ENCODE results near the gene LENG1.

The LENG1 gene

DNA sequence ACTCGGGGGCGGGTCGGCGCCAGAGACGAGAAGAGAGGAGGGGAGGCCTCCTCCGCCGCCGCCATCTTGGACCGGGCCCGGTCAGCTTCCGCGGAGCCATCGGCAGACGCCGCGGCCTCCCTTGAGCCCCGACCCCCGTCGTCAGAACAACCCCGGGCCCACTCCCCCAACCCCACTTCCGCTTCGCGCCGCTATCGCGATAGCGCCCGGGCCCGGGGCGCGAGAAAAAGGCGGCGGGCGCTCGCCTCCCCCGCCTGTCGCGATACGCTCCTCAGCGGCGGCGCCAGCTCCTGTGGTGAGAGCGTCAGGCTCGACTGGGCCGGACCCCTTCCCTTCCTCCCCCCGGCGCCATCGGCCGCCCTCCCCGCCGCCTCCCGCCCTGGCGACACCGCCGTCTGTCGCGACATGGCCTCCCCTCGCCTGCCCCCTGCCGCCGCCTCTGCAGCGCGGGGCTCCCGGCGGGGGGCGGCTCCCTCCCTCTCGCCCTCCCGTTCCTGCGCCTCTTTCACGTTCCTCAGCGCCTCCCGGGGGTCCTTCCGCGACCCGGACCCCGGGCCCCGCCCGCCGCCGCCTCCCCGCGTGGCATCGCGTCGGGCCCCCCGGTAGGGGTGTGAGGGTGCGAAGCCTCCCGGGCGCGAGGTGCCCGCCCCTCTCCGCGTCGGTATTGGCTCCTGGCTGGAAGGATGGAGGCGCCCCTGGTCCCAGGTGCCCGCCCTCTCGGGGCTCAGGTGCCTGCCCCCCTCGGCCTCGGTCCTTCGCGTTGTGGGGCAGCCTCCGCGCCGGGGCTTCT, 21.6 kb downstream of the LENG1 start, which contains the start of gene CNOT3:
Gene CNOT3 (plus strand): TSS at position 64 of the 790 bp plus-strand sequence. CDS start 5,217 bp downstream, outside the sequence.
- DNase-seq, result no peak

DNA sequence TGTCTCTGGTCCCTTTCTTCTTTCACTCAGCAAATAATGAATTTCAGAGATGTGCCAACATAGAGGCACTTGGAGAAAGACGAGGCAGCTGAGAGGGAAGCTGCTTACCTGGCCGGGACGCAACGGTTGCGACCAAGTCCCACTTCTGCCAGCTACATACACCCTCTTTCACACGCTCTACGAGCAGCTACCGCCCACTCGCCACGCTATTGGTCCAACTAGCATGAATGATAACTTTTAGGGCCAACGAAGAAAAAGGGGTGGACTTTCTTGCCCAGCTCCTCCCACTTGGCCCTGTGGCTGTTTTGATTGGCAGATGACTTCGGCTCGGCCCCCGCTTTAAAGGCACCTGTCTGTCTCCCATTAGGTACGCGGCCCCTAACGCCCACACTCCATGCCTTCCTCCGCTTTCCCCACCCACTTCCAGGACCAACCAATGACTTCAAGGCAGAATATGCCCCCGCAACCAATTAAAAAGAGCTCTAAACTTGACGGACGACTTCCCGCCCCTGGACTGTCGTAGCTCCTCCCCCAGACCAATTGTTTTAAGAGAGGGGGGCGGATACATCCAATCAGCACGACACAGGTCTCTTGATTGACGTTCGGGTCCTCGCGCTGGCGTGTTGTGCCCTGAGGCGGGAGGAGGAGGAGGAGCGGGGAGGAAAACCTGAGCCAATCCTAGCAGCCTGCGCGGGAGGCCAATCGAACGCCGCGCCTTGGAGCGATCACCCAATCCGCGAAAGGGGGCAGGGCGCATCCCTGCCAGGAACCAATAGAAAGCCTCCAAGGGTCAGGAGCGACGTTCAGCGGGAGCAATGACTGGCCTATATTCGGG, 22.4 kb downstream of the LENG1 start:
- peak; percentile 100 for DNase-seq

DNA sequence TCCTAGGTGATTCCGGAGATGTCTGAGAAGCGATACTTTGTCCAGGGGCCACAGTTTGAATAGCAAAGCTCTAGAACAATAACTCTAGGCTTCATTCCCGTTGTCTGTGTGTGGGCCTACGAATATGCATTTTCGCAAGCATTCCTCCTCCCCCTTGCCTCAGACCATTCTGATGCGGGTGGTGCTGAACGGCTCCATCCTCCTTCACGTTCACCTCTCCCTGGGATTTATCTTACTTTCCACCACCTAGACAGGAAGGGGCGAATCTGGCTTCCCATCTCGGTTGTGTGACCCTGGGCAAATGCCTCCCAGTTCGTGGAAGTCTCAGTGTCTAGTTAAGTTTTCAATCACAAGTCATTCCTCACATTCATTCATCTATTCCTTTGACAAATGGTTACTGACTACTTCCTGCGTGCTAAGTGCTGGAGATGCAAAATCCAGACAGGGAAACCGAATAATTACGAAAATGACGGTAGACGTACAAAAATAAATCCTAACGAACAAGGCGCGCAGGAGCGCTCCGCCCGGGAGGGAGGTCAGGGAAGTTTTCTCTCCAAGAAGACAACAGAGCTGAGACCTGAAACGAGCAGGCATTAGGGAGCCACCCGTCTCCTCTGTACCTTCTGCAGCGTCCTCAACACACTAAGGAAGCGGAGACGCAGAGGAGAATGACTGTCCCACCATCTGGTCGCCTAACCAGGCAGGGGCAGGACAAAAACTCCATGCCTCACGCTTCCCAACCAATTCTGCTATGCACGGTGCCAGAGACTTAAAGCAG, 23.2 kb downstream of the LENG1 start:
- DNase-seq, result peak; percentile 75 to 83

DNA sequence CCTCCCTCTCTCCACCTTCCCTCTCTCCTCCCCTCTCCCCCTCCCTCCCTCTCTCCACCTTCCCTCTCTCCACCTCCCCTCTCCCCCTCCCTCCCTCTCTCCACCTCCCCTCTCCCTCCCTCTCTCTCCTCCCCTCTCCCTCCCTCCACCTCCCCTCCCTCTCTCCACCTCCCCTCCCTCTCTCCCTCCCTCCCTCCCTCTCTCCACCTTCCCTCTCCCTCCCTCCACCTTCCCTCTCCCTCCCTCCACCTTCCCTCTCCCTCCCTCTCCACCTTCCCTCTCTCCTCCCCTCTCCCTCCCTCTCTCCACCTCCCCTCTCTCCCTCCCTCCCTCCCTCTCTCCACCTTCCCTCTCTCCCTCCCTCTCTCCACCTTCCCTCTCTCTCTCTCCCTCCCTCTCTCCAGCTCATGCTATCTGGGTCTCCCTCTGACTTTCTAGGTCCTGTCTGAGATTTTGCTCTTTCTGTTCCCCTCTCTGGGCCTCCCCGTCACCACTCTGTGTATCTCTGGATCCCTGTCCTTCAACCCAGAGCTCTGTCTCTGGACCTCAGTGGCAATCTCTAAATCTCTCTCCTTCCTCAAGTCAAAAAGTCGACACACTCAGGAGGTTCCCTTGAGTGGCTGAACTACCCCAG, 25.4 kb downstream of the LENG1 start:
- DNase-seq, result no peak

DNA sequence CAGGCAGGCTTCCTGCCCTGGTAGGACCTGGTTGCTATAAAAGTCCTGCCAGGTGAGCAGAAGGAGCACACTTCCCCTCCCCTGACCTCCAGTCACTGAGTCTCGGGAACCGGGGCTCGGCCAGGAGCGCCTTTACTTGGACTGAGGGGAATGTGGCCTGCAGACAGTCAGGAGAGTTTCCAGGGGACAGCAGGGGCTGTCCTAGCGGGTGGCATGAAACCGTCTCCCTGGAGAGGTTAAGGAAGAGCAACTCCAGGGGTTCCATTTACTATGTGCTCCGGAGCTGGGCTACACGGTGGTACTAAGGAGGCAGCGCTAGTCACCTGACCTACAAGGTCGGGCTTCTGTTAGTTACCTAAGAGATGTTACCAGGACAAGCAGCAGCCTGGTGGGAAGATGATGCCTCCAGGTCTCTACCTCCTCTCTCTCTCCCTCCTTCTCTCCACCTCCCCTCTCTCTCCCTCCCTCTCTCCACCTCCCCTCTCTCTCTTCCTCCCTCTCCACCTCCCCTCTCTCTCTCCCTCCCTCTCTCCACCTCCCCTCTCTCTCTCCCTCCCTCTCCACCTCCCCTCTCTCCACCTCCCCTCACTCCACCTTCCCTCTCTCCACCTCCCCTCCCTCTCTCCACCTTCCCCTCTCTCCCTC, 26.1 kb downstream of the LENG1 start:
- DNase-seq, result peak; percentile 19 to 48

DNA sequence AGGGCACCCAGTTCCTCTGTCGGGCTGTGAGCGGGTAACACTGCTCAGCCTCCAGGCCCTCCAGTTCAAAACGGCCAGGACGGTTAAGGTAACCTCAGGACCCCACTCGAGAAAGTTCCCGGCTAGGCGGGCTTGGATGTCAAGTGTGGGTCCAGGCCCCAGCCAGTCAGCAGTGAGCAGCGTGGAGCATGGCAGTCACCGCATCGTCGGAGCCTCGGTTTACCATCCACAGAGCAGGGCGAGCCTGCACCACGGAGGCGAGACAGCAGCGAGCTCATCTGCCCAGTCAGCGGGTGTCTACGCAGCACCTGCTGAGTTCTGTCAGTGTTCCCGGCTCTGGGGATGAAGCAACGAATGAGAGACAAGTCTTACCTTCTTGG, 29.9 kb downstream of the LENG1 start:
- DNase-seq, result no peak

DNA sequence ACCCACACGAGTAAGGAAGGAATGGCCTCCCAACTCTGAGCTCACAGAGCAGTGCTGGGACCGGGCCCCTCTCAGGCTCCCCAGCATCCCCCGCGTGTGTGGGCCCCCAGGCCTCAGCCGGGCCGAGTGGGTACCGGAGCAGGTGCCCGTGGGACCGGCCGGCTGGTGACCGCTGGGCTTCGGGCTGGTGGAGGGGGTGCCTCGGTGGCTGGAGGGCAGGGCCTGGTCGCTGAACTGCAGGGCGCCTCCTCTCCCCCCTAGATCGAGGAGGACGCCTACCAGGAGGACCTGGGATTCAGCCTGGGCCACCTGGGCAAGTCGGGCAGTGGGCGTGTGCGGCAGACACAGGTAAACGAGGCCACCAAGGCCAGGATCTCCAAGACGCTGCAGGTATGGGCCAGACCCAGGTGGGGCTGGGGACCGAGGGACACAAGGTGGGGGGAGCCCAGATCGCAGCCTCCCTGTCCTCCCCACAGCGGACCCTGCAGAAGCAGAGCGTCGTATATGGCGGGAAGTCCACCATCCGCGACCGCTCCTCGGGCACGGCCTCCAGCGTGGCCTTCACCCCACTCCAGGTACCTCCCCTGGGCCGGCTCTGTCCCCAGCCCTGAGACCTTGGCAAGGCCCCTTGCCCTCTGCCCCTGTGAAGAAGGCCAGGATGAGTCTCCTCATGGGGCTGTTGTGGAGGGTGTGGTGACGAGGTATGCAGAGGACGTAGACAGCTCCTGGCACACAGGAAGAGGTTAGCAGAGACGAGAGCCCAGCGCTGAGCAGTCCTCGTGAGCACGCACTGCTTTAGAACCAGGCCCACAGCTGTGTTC, 30.5 kb downstream of the LENG1 start:
- DNase-seq, result no peak

DNA sequence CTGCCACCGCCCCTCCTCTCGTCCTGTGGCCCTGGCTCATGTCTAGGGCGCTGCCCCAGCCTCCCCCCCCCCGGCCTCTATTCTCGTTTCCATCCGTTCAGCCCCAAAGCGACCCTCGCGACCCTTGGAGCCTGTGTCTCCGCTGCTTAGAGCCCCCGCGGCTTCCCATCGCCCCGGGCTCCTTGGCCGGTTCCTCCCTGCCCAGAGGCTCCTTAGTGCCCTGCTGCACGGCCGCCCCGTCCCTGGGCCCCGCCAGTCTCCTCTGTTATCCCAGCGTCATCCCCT, 31.1 kb downstream of the LENG1 start:
- DNase-seq, result no peak

DNA sequence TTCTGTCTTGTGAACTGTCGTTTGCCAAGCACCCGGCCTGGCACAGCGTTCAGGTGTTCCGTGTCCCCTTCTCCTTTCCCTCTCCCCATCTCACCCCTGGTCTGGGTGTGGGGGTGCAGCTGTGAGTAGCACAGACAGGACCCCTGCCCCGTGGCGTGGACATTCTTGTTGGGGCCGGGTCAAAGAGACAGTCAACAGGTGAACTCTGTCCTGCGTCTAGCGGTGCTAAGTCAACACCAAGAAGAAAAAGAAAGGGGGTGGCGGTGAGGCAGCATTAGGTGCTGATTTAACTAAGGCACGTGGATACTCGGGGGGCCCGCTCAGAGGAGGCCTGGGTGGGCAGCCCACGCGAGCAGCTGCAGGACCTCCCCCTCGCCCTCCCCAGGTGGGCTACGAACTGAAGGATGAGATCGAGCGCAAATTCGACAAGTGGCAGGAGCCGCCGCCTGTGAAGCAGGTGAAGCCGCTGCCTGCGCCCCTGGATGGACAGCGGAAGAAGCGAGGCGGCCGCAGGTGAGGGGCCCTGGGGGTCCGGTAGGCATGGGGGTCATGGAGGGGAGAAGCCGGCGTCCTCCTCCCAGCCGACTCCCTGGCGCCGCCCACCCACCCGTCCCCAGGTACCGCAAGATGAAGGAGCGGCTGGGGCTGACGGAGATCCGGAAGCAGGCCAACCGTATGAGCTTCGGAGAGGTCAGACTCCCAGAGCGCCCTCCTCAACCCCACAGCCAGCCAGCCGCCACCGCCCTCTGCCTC, 31.7 kb downstream of the LENG1 start:
- DNase-seq, result no peak

DNA sequence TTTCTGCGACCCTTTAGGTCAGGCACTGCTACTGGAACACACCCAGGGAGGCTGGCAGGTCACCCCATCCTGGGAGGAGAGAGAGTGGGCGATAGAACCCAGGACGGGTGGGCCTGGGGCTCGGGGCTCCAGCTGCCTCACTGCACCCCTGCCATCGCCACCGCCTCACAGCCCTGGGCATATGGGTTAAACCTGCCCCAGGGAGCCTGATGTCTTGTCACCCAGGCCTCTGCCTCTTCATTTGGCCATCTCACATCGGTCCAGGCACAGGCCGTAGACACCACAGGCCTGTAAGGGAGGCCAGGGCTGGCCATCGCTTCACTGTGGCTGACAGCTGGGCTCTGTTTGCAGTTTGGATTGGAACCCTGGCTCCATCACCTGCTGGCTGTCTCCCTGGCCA, 33.8 kb downstream of the LENG1 start:
- DNase-seq, result no peak

DNA sequence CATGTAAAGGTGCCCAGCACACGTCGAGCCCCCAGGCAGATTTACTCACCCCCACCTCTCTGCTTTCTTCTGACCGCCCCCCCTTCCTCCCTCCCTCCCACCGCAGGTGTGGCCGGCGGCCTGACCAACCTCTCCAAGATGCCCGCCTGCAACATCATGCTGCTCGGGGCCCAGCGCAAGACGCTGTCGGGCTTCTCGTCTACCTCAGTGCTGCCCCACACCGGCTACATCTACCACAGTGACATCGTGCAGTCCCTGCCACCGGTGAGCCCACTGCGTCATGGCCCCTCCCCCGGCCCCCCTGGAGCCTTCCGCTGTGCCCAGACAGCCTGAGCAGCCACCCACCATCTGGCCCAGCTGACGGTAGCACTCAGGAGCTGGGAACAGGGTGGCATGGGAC, 35.1 kb downstream of the LENG1 start:
- DNase-seq, result no peak

DNA sequence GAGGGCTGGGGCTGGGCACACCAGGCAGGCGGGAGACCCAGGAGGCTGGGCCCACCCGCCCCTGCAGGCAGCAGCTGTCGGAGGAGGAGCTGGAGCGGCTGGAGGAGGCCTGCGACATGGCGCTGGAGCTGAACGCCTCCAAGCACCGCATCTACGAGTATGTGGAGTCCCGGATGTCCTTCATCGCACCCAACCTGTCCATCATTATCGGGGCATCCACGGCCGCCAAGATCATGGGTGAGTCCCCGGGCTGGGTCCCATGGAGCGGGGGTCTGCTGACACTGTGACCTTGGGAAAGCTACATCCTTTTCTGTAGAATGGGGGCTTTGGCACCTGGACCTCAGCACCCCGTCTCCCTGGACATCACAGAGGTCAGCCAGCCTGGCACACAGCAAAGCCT, 35.8 kb downstream of the LENG1 start:
- DNase-seq, result no peak

DNA sequence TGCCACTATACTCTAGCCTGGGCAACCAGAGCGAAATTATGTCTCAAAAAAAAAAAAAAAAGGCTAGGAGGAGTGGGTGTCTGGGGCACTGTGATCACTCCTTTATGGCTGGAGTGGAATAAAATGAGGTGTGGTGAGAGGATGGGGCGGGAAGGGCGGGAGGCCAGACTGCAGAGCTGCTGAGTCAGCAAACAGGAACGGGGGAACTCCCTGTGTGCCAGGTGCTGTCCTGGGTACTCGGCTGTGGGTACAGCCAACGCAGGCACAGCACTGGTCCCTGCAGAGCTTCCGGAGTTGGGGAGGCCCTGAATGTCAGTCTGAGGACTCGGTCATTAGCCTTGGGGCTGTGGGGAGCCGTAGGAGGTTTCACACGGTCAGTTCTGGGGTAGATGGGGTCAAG, 38.3 kb downstream of the LENG1 start:
- DNase-seq, result no peak

DNA sequence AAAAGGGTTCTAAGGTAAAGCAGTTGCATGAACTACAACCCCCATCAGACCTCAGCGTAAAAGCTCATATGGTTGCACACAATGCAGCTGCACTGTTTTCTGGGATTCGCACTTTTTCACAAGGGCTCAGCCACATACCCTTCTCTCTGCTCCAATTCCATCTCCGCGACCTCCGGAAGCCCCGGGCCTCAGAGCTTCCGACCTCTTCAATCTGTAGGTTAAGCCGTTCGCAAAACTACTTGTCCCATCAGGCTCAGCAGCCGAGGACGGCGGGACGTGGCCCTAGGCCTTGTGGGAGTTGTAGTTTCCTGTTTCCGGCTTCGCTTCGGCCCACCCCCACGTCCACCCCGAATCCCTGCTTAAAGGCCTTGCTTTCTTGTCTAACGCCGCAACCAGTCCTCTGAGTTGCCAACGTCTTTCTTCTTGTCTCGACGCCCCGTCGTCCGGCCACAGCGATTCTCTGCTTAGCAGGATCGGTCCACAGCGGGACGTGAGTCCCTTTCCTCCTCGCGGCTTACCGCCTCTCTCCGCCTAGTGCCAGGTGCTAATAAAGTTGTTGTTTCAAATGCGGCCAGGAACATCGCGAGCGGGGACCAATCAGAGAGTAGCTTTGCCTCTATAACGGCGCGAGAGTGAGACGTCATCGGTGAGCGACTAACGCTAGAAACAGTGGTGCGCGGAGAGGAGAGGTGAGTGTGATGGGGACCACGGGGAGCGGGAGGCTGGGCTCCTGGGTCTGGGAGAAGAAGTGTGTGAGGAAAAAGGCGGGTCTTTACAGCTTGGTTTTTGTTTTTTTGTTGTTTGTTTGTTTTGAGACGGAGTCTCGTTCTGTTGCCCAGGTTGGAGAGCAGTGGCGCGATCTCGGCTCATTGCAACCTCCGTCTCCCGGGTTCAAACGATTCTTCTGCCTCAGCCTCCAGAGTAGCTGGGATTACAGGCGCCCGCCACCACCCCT, 44.1 kb downstream of the LENG1 start, which contains the start of the genes PRPF31 and TFPT:
Gene PRPF31 (plus strand): TSS at position 646 of the 955 bp plus-strand sequence. CDS start 2,525 bp downstream, outside the sequence.
Gene TFPT (minus strand): TSS at position 549 of the 955 bp plus-strand sequence. CDS start 388 bp downstream, at position 161.
- DNase-seq, result peak; percentile 98

DNA sequence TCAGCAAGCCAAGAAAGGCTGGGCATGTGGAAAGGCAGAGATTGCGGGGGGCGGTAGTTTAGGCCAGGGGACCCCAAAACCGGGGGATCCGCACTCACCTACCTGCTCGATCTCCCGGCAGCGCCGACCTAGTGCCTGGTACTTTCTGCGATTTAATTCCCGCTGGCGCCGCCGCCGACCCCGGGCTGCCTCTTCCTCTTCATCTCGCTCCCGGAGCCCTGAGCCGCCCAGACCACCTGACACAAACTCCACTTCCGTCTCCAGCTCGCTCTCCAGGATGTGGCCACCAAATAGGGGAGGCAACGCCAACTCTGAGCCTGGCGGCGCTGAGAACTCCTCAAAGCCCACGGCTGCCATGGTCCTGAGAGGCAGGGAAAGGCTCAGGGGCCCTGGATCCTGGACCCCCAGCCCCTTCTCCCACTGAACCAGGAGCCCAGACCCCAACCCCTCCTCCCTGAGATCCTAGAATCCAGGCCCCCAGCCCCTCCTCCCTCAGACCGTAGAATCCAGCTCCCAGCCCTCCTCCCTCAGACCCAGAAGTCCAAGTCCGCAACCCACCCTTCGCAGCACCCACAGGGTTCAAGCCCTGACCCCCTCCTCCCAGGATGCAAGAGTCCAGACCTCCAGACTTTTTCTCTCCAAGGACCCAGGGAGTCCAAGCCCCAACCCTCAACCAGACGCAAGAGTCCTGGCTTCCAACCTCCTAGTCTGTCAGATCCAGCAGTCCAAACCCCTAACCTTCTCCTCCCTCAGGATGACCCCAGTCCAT, 45.0 kb downstream of the LENG1 start:
- no peak for DNase-seq

DNA sequence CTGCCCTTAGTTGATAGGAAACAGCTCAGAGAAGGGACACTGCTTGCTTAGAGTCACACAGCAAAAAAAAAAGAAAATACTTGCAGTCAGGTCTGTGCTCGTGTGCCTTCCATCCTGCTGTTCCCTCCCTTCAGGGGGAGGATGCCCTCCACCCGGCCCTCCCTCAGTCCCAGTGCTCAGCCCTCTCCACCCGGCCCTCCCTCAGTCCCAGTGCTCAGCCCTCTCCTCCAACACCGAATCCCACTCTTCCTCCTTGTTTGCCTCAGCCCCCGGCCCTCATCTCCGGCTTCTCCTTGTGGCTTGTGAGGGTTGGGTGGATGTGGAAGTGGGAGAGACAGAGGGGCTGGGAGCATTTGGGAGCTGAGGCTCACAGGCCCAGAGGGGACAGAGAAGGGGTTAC, 49.9 kb downstream of the LENG1 start:
- DNase-seq, result no peak

DNA sequence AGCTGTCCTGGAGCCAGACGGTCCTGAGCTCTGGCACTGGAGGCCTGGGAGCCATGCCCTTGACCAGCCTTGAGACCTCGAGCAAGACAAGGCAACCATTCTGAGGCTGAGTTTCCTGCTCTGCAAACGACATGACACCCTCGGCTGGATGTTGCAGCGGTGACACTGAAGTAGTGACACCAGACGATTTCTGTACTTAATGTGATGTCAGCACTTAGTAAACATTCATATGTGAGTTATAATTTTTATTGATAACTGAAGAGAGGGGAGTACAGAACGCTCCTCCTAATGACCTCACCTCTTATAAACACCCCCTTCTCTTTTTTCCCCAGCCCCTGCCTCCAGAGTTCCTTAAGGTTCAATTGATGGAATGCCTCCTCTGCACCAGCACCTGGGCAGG, 51.0 kb downstream of the LENG1 start:
- DNase-seq, result no peak

DNA sequence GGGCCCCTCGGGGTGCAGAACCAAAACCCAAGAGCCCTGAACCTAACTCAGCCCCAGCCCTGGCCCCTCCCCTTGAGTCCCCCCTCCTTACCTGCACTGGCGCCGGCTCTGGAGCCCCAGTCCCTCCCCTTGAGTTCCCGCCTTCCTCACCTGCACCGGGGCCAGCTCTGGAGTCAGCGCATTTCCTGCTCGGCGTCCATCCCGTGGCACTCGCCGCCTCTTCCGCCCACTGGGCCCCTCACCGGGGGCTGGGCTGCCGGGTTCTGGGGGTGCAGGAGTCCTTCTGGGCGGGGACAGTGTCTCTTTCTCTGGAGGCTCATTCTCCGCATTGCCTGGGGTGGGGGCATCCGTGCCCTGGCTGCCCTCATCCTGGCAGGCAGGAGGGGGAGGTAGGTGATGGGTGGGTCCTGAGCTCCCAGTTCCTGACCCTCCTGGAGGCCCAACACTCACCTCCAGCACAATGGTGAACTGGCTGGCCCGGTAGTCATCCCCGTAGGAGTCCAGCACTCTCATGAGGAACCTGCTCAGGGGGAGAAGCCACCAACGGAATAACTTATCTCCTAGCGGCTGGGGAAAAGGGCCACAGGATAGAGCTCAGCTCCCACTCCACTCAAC, 51.5 kb downstream of the LENG1 start:
- DNase-seq, result no peak

All from NCI-H524 (cell line).